Myocyte (in vitro differentiated cells): ENCODE results near the gene SLC2A6. TPM values are rescaled to one million over a fixed set of nuclear protein-coding genes. Genes with fewer than 3 reads are reported as not detected.

Experiments used
- DNase-seq: peaks from one replicate; pipeline ENCODE4 v3.0.0-alpha.2; 2012; ENCODE audit warnings: low read depth
- total RNA-seq: library from RNA; depleted of rRNA; stranded (reverse); fragments of >200 nt; gene quantifications from 2 replicates; pipeline ENCODE4 v1.2.3, GENCODE V29; 2014

Gene SLC2A6
- total RNA-seq, 1 donor from 2014 or later, result 16.9 TPM

DNA sequence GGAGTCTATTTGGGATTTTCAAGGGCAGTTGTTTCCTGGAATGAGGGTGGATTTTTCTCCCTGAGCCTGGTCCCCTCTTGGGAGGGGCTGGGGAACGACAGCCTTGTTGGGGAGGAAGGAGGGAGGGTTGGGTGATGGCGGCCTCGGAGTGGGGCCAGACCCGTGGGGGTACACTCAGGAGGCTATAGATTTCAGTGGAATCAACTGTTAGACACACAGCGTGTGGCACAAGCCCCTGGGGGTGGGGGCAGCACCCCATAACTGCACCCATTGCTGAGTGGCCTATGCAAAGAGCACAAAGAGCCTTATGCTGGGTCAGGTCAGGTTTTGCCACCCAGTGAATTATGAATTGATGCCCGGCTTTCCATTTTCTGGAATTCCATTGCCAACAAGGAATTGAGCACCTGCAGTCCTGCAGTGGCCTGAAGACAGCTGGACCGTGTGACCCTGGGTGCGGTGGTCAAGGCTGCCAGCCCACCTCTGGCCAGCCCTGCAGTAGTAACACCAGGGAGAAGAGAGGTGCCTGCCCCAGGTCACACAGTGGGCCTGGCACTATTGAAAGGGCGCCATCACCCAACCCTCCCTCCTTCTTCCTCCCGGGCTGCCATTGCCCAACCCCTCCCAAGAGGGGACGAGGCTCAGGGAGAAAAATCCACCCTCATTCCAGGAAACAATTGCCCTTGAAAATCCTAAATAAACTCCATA lies 37.5 kb upstream of the SLC2A6 start:
- DNase-seq, result no peak

DNA sequence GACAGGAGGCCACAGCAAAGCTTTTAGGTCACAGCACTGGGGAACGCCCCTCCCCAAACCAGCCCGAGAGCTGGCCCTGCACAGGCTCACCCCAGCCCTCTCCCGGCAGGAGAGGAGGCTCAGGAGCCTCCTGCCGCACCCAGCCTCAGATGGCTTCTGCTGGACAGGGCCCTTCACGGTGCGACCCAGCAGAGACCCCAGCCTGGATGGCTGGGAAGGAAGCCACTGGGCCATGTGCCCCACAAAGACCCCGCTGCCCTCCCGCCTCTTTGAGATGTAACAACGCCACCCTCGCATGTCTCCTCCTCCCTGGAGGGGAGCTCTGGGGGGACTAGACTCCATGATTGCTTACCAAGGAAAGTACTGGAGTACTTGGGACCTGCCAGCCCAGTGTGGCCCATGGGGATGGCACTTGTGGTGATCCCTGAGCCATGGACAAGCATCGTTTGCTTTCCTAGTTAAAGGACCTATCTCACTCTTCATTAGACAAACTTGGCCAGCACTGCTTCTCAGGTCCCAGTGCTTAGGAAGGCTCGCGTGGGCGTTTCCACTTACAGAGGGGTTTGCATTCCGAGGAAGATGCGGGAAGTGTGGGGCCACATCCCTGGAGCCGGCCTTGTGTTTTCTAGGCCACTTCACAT lies 36.8 kb upstream of the SLC2A6 start:
- DNase-seq, result no peak

DNA sequence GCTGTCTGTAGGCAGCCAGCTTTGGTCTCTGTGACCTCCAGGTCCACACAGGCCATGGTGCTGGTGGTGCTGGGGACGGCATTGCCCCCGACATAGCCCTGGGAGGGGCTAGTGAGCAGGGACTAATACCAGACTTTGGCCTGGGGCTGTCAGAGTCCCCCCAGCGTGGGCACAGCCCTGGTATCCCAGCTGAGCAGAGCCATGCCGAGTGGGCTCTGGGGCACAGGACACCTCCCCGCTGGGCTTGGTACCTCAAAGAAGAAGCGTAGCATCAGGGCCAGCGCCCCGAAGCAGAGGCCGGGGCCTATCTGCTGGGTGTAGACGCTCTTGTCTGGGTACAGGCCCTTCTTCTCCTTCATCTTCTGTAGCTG lies 36.3 kb upstream of the SLC2A6 start:
- no peak for DNase-seq

DNA sequence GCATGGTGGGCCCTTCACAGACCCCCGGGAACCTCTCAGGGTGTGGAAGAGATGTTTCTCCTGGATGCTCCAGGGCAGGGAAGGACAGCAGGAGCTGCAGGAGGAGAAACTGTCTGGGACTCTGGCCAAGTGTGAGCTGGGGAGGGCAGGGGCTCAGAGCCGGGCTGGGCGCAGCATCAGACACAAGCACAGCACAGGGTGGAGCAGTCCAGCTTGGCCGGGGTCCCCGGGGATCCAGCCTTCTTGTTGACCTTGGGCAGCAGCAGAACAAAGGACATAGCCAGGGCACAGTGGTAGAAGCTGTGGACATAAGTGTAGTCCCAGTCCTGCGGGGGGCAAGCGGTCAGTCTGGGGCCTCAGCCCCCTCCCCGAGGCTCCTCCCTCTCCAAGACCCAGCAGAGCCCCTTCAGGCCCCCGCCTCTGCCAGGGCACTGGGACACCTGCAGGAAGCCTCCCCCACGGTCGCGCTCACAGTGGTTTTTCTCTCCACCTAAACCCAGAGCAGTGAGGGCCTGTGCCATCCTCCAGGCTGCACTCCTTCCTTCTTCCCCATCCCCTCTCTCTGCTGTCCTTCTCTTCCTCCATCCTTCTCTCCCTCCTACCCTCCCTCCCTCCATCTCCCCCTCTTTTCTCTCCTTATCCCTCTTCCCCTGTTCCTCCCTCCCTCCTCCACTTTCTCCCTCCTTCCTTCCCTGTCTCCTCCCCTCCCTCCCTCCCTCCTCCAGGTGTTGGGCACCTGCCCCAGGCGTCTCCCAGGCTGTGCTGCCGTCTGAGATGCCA lies 35.8 kb upstream of the SLC2A6 start:
- DNase-seq, result no peak

DNA sequence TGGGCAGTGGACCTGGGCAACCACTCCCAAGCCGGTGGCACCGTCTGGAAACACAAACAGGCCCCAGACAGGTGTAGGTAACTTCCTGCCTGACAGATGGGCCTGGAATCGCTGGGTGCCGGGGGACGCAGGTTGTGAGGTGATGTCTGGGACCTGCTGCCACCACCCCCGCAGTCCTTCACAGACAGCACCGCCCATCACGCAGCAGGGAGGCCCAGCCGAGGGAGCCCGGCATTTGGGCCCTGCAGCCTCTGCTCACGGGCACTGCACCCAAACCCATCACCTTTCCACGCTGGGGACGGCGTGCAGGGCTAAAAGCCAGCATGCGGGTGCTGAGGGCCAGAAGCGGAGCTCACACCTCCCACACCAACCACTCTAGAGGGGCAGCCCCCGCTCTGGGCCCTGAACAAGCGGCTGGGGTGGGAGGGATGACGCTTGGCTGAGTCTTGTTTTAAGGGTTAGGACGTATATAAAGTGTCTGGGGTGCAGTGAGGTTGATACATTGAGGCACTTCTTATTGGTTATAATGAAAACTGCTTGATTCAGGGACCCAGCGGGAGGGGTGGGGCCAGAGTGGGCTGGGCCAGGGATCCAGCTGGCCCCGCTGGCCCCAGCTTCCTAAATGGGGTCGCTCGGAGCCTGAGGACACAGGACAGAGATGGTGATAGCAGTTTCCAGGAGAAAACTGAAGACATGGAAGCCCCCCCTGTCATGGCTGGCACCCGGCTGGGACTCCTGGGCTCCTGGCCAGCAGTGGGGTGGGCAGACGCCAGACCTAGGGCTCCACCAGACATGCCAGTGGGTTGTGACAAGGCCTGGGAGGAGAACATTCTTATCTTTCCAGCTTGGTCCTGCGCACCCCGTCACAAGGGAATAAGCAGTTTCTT lies 34.6 kb upstream of the SLC2A6 start:
- DNase-seq, result no peak

DNA sequence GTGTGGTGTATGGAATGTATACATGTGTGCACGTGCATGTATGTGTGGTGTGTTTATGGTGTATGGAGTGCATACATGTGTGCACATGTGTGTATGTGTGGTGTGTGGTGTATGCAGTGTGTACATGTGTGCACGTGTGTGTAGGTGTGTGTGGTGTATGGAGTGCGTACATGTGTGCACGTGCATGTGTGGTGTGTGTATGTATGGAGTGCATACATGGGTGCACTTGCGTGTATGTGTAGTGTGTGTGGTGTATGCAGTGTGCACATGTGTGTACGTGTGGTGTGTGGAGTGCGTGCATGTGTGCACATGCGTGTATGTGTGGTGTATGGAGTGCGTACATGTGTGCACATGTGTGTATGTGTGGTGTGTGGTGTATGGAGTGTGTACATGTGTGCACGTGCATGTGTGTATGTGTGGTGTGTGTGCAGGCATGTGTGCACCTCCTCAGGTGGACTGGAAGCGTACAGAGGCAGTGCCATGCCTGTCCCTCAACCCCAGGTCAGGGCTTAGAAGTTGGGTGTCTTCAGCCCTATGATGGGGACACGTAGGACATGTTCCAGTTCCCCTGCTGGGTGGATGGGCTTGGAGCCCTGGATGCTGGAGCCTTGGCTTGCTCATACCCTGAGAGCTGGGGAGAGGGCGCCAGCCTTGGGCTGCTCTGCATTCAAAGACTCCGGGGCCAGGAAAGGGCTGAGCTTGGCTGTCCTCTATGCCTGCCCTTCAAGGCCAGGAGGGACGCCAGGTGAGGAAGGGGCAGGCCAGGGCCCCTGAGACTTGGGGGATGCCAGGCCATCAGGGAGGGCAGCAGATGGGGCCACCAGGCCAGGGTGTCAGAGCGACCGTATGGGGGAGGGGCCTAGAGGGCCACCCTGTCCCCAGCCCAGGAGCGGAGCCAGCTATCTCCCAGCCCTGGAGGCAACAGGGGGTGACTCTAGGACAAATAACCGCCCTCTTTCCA lies 33.6 kb upstream of the SLC2A6 start:
- DNase-seq, result peak; percentile 68

DNA sequence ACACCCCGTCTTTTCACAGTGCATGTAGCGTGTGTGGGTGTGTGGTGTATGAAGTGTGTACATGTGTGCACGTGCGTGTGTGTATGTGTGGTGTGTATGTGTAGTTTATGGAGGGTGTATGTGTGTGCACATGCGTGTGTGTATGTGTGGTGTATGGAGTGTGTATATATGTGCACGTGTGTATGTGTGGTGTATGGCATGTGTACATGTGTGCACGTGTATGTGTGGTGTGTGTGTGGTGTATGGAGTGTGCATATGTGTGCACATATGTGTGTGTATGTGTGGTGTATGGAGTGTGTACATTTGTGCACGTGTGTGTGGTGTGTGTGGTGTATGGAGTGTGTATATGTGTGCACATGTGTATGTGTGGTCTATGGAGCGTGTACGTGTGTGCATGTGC lies 32.7 kb upstream of the SLC2A6 start:
- DNase-seq, result no peak

DNA sequence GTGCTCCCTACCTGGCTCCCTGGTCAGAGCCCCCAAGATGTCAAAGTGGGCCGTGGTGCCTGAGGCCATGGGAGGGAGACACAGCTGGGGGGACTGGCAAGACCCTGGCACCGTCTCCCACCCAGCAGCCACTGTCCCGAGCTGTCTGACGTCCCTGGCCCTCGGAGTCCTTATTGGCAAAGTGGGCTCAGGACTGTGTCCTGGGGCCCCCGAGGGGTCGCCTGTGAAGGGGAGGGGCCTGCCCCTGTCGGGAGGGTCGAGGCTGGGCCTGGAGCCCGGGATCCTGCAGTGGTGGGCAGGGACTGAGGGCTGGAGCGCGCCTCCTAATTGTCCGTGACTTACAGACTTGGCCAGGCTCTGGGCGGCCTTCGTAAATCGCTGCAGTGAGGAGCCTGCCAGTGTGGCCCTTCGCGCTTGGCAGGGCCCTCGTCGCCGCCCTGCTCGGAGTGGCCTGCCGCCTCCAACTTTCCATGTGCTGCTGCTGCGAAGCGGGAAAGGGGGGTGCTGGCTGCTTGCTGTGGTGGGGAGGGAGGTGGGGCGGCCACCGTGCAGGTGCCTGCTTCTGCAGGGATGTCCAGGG lies 32.1 kb upstream of the SLC2A6 start:
- no peak for DNase-seq

DNA sequence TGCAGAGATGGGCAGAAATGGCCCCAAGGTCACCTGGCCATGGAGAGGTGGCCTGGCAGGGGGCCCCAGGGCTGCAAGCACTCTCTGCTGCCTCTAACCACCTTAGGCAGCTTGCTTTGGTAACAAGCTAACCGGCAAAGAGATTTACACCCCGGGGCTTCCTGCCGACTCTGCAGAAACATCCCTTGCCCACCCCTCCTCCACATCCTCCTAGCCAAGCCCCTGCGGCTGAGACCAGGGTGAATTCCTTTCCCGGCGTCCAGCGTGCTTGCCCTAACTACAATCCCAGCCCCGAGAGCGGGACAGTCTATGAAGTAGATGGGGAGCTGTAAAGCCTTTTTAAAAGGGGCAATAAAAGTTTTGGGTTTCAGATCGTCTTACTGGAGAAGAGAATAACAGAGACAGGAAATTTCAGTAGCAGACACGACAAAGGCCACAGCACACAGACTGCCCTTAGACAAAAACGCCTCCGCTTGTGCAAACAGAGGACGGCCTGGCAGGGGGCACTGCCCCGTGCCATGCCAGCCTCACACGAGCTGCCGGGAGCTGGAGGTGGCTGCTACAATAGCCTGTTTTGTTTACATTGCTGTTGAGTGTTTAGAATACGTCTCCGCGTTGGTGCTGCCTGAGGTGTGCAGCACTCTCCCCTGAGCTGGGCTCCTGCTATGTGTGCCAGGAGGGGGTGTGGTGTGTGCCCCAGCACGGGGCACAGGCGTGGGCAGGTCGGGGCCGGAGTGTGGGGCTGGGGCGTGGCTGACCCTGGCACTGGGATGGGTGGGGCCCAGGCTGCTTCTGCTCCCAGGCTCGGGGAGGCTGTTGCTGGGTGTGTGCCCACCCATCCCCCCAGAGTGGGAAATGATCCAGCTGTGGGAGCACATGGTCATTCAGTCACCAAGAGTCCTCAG lies 30.5 kb upstream of the SLC2A6 start:
- DNase-seq, result peak; percentile 82

DNA sequence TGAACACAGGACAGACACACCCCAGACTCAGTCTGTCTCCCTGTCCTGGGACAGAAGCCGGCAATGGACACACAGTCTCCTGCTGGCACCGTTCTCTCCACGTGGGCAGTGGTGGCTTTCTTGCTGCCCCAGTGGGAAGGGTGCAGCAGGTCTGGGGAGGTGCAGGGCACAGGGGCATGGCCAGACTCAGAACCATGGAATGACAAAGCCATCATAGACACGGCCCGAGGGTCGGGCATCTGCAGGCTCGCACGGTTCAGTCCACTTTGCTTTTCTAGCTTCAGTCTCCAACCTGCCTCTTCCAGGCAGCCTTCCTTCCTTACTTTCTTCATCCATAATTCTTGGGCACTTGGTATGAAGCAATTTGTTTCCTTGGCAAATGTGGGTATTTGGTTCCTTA lies 29.1 kb upstream of the SLC2A6 start:
- no peak for DNase-seq

DNA sequence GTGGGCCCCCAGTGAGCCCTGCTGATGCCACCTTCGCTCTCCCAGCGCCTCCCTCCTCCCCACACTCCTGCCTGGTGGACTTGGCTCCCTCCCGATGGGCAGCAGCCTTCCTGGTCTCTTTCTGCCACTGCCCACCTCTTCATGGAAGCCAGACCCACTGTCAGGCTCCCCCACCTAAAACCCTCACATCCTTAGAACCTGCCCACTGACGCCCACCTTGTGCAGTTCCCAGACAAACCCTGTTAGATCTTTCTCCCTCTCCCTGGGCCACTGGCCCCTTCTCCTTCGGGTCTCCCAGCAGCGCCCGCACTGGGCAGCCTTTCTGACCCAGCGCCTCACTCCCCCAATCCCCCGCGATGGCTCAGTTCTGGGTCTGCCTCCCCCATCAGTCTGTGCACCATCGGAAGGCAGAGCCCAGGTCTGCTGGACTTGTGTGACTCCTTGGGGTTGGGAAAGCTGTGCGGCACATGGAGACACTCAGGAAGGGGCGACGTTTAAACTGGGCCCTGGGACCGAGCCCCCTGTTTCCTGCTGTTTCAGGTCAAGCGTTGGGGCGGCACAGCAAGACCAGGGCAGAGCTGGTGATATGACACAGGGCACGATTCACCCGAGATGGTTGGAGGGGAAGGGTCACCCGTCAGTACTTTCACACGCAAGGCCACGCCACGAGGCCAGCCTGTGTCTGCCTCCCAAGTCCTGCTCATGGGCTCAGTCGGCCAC lies 28.5 kb upstream of the SLC2A6 start:
- DNase-seq, result no peak

DNA sequence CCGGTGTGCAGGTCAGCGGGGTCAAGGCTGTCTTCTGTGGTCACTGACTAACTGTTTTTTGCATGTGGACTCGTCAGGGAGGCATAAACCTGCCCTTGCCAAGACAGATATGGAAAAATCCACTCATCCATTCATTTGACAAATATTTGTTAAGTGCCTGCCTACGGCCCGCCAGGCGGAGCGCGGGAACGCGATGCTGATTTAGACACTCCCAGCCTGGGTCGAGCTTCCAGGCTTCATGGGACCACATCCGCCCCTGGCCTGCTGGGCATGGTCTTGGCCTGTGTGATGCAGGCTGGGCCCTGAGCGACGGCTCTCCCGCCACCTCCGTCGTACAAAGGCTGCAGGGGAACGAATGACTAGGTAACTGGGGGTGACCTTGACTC lies 27.7 kb upstream of the SLC2A6 start:
- peak; percentile 78 for DNase-seq

DNA sequence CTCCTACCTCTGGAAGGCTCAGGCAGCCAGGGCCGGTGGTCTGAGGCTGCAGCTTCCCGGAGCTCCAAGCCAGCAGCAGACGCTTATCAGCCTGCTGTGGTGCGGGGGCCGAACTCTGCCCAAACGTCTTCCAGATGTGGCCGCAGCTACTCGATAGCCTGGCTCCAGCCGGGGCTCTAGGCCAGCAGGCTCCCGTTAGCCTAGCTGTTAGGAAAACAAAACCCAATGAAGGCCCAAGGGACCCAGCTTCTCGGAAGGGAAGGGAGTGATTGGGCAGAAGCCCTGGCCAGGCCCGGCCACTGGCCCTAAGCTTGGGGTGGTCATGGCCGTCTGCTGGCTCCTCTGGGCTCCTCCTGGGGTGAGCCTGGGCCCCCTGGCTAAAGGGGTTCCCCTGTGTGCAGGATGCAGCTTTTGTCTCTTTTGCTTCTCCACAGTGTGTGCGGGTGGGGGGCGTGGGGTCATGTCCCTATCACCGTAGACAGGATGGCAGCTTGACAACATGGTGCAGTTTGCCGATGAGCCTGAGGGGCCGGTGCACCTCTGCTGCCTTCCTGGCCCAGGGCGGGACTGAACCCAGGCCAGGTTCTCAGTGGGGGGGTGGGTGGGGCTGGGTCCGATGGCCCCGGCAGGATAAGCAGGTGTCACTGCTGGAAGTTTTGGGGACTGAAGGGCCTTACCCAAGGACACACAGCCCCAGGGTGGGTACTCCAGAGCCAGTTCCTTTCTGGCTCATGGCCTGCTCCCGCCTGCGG lies 27.2 kb upstream of the SLC2A6 start:
- no peak for DNase-seq

DNA sequence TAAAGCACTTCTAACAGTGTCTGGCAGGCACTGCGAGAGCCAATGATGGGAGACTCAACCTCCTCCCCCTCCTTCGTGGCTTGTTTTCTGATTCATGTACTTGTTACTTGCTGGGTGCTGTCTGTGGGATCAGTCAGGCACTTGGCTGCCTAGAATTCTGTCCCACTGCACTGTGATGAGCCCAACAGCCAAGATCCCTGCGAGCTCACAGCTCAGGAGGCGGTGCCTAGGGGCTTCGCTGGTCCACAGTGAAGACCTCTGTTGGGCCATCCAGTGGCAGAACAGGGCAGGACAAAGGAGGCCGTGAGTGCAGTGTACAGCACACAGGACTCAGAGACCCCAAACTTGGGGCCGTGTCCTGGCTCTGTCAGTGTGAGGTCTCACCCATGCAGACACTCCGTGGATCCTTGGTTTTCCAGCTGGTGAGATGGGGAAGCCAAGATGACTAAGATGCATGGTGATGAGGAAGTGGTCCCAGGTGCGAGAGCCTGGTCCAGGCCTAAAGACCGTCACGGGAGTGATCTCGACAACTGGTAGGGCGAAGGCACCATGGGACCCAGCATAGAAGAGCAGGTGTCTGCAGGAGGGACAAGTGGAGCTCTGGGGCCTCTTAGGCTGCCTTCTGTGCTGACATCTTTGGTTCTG lies 26.4 kb upstream of the SLC2A6 start:
- DNase-seq, result no peak

DNA sequence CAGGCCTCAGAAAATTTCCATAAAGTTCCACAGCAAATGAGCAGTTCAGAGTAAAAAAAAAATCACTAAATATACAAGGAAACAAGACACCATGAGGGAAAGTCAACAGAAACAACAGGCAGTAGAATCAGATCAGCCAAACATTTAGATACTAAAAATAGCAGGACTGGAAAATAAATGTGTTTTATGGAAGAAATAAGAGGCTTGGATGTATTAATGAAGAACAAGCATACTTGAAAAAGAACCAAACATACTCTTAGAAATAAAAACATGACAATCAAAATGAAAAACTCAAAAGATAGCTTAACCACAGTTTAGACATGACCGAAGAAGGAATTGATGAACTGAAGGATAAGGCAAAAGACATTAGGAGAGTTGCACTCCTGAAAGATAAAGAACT lies 23.2 kb upstream of the SLC2A6 start:
- no peak for DNase-seq

DNA sequence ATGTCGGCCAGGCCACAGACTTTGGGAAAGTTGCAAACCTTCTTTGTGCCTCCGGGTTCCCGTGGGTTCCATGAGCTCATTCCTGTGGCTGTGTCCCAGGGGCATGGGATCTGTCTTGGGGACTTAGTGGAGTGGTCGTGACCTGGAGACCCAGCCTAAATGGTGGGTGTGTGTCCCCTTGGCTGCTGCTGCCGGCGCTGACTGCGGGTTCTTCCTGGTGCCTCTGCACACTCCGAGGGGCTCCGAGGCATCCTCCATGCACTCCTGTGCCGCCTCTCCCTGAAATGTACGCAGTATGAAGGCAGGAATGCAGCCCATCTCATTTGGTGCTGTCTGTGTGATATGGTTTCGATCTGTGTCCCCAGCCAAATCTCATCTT lies 21.0 kb upstream of the SLC2A6 start:
- DNase-seq, result no peak
